ENCODE results near the gene ASB8. TPM values are rescaled to one million over a fixed set of nuclear protein-coding genes. Genes with fewer than 3 reads are reported as not detected.
"Not testable (repeated sequence)": the region's sequence is repeated elsewhere in the genome, so short reads cannot be mapped to it uniquely, and the experiment has no call there.

Gene ASB8
- total RNA-seq, 4 donors from 2014 or later: 32.1 to 40.9 (median 36.2) TPM

DNA sequence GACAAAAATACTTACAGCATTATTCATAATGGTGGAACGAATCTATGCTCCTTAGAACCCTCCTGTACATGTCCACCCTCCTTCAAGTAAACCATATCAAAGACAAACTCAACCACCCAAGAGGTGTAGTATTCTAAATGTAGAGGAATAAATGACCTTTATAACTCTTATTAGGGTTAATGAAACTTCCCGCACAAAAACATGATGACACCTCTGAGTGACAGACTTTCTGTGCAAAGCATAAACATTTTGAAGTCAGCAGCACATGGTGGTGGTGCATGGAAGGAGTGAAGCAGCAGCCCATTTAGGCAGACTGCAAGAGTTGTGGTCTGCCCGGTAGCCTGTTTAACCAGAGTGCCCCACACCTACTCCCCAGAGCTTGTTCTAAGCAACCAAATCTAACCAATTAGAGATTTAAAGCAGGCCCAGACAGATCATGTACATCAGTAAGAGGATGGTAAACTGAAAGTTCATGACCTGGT, 615 bp upstream of the ASB8 start:
- TF ChIP-seq, protein P1, sequence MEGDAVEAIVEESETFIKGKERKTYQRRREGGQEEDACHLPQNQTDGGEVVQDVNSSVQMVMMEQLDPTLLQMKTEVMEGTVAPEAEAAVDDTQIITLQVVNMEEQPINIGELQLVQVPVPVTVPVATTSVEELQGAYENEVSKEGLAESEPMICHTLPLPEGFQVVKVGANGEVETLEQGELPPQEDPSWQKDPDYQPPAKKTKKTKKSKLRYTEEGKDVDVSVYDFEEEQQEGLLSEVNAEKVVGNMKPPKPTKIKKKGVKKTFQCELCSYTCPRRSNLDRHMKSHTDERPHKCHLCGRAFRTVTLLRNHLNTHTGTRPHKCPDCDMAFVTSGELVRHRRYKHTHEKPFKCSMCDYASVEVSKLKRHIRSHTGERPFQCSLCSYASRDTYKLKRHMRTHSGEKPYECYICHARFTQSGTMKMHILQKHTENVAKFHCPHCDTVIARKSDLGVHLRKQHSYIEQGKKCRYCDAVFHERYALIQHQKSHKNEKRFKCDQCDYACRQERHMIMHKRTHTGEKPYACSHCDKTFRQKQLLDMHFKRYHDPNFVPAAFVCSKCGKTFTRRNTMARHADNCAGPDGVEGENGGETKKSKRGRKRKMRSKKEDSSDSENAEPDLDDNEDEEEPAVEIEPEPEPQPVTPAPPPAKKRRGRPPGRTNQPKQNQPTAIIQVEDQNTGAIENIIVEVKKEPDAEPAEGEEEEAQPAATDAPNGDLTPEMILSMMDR (IDR thresholded peaks at IDR 0.05): no peak
- TF ChIP-seq POLR2AphosphoS5 (IDR thresholded peaks at IDR 0.05) (no peak), POLR2A (IDR thresholded peaks at IDR 0.05; ENCODE audit: low read depth) (no peak), EP300 (IDR thresholded peaks at IDR 0.05) (no peak)
- intact Hi-C loops (cut with DNase I): loop anchor here (5.0 kb wide), 1 partner anchor 51 kb away; the partner anchor contains the start of gene SENP1
- peaks cover 0 to 7% (median 0%) of the 10 kb centered on the region in 4 donors for H3K27me3 ChIP-seq
- DNase-seq (ENCODE audit: extremely low spot score): no peak
- H3K36me3 ChIP-seq: peaks cover 3 to 5% (median 4%) of the 10 kb centered on the region in 4 donors
- 67% methylated on average over 3 of the region's 3 CpGs for WGBS
- H3K4me1 ChIP-seq: peaks cover 15 to 34% (median 19%) of the 10 kb centered on the region in 4 donors
- no peaks in the 10 kb centered on the region for H3K9me3 ChIP-seq
- H3K4me3 ChIP-seq: peak overlapping the region; percentile 68 to 81 (median 74)
- peak overlapping the region; percentile 79 to 83 (median 81) for H3K27ac ChIP-seq (replicated peaks in 1 of 4)

DNA sequence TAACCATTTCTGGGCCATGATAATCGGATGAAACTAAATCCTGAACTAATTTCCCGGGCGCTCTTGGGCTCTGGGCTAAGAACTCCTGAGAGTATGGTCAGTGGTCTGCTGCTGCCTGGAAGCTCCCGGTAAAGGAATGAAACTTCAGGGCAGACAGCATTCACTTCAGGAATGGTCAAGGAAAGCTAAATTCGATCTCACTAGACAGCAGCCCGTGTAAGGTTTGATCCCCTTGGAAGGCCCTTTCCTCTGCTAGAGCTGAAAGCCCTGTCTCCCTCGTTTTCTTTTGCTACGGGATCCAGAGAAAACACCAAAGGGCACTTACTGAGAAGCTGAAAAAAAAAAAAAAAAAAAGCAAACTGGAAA, 680 bp downstream of the ASB8 start:
- peaks cover 15 to 18% (median 17%) of the 10 kb centered on the region in 4 donors for H3K36me3 ChIP-seq
- H3K27me3 ChIP-seq: no peaks in the 10 kb centered on the region
- H3K27ac ChIP-seq (replicated peaks in 1 of 4): peak overlapping the region; percentile 79 to 83 (median 81)
- H3K4me3 ChIP-seq: peak overlapping the region; percentile 68 to 81 (median 74)
- no peaks in the 10 kb centered on the region for H3K9me3 ChIP-seq
- no peak for DNase-seq (ENCODE audit: extremely low spot score)
- 23% methylated on average over 8 of the region's 8 CpGs for WGBS
- intact Hi-C loops (cut with DNase I): loop anchor here (5.0 kb wide), 1 partner anchor 49 kb away; the partner anchor contains the start of gene SENP1
- TF ChIP-seq, protein P1 (IDR thresholded peaks at IDR 0.05): no peak
- TF ChIP-seq EP300 (IDR thresholded peaks at IDR 0.05): no peak
- TF ChIP-seq POLR2AphosphoS5 (IDR thresholded peaks at IDR 0.05): no peak
- H3K4me1 ChIP-seq: peaks cover 18 to 34% (median 20%) of the 10 kb centered on the region in 4 donors

DNA sequence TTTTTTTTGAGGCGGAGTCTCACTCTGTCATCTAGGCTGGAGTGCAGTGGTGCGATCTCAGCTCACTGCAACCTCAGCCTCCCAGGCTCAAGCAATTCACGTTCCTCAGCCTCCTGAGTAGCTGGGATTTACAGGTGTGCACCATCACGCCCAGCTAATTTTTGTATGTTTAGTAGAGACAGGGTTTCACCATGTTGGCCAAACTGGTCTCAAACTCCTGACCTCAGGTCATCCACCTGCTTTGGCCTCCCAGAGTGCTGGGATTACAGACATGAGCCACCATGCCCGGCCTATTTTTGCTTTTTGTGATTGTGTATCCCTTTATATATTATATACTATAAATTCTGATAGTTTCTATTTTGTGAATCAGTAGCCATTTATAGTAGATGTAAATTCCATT, 1.5 kb downstream of the ASB8 start:
- Histone ChIP-seq H3K36me3 (peaks cover 23 to 26% (median 25%) of the 10 kb centered on the region in 4 donors), H3K4me3 (peak overlapping the region in 1 of 4 donors; percentile 81), H3K4me1 (peaks cover 18 to 34% (median 20%) of the 10 kb centered on the region in 4 donors)
- not testable (repeated sequence) for H3K27ac ChIP-seq (replicated peaks in 1 of 4); H3K27me3 ChIP-seq; DNase-seq (ENCODE audit: extremely low spot score); H3K9me3 ChIP-seq
- intact Hi-C loops (cut with DNase I): loop anchor here (5.0 kb wide), 1 partner anchor 48 kb away; the partner anchor contains the start of gene SENP1
- 95% methylated on average over 5 of the region's 5 CpGs for WGBS

DNA sequence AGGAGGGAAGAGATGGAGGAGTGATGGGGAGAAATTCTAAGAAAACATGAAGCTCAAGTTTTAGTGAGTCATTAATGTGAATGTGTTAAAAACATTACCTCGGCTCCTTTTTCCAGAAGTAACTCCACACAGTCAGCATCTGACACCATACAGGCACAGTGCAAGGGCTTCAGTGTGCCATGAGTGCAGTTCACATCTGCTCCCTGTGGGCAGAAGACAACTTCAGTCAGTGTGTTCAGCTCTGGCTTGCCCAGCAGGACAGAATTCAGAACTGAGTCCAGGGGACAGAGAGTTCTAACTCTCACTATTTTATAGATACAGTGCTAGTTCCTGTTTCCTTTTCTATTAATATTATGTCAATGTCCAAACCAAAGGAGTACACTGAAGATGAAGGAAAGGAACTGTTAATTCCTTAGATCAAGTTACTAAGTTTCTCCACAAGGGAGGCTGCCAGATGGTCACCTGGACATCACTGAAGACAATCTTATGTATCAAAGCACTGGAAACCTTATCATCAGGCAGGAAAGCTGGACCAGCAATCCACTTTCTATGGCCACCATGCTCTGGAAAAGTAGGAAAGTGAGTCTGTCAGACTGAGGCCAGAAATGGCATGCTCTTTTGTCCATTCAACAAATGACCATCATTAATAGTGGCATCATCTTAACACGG, 6.1 kb downstream of the ASB8 start:
- 84% methylated on average over 2 of the region's 2 CpGs for WGBS
- intact Hi-C loops (cut with DNase I): no loop called here
- no peak for DNase-seq (ENCODE audit: extremely low spot score)
- Histone ChIP-seq H3K9me3 (no peaks in the 10 kb centered on the region), H3K36me3 (peaks cover 51 to 71% (median 66%) of the 10 kb centered on the region in 4 donors), H3K27me3 (no peaks in the 10 kb centered on the region), H3K4me3 (no peak overlapping the region), H3K27ac (replicated peaks in 1 of 4) (no peak overlapping the region), H3K4me1 (peaks cover 6 to 22% (median 10%) of the 10 kb centered on the region in 4 donors)
- TF ChIP-seq EP300 (IDR thresholded peaks at IDR 0.05): no peak
- no peak for TF ChIP-seq POLR2A (IDR thresholded peaks at IDR 0.05; ENCODE audit: low read depth)
- TF ChIP-seq, protein P1 (IDR thresholded peaks at IDR 0.05): no peak

DNA sequence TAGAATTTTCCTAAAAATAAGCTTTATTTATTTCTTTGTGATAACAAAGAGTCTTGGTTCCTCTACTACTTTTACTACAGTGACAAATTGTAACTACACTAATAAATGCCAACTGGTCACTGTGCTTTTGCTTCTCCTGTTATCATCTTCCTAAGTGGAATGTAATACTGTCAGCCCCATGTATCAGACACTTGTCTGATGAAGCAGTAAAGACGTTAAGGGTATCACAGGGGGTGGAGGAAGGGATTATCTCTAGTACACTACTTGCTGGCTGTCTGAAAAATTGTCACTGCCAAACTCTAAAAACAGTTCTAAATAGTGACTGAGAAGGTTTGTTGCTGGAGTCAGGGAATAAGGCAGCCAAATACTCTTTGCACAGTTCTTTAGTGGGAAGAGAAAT, 11.3 kb downstream of the ASB8 start:
- no peak overlapping the region for H3K4me3 ChIP-seq
- TF ChIP-seq EP300 (IDR thresholded peaks at IDR 0.05) (no peak), POLR2AphosphoS5 (IDR thresholded peaks at IDR 0.05) (no peak), POLR2A (IDR thresholded peaks at IDR 0.05; ENCODE audit: low read depth) (no peak)
- TF ChIP-seq, protein P1 (IDR thresholded peaks at IDR 0.05): no peak
- intact Hi-C loops (cut with DNase I): no loop called here
- H3K27ac ChIP-seq (replicated peaks in 1 of 4): no peak overlapping the region
- no peak for DNase-seq (ENCODE audit: extremely low spot score)
- WGBS: 33% methylated on average over 1 of the region's 1 CpG
- H3K27me3 ChIP-seq: no peaks in the 10 kb centered on the region
- no peaks in the 10 kb centered on the region for H3K4me1 ChIP-seq
- peaks cover 58 to 100% (median 96%) of the 10 kb centered on the region in 4 donors for H3K36me3 ChIP-seq
- no peaks in the 10 kb centered on the region for H3K9me3 ChIP-seq

Data from esophagus muscularis mucosa (tissue), 4 donors.